ENCODE results near the gene GHR. TPM values are rescaled to one million over a fixed set of nuclear protein-coding genes. Genes with fewer than 3 reads are reported as not detected.

Gene GHR
- polyA plus RNA-seq, 1 experiment: 0.90 TPM

- Histone ChIP-seq H3K36me3 (ENCODE audit: control insufficient read depth, insufficient read depth, low read length) (no peaks in the 10 kb centered on the region), H3K27me3 (ENCODE audit: control insufficient read depth, insufficient read depth, low read length) (no peaks in the 10 kb centered on the region), H3K4me3 (ENCODE audit: low read depth, low read length) (no peak overlapping the region)
- POLR2A ChIA-PET: no interaction called here
- TF ChIP-seq CTCF (IDR thresholded peaks at IDR 0.05; ENCODE audit: insufficient read depth, low read depth, low read length): no peak
- CTCF ChIA-PET: no interaction called here
- DNase-seq (ENCODE audit: low read depth): no peak
Measured at GRCh38 chr5:42513246-42513645, 90.0 kb downstream of the GHR start.

- Histone ChIP-seq H3K36me3 (ENCODE audit: control insufficient read depth, insufficient read depth, low read length) (no peaks in the 10 kb centered on the region), H3K27me3 (ENCODE audit: control insufficient read depth, insufficient read depth, low read length) (no peaks in the 10 kb centered on the region), H3K4me3 (ENCODE audit: low read depth, low read length) (no peak overlapping the region)
- CTCF ChIA-PET: interaction anchor here (1.1 kb wide), 1 partner anchor 27 kb away, joined by 3 read pairs; no protein-coding TSS in a partner anchor
- DNase-seq (ENCODE audit: low read depth): no peak
- POLR2A ChIA-PET: no interaction called here
- TF ChIP-seq CTCF (IDR thresholded peaks at IDR 0.05; ENCODE audit: insufficient read depth, low read depth, low read length): no peak
Measured at GRCh38 chr5:42514754-42515153, 91.5 kb downstream of the GHR start.

GRCh38 chr5:42515504-42515903 lies 92.3 kb downstream of the GHR start:
- Histone ChIP-seq H3K36me3 (ENCODE audit: control insufficient read depth, insufficient read depth, low read length) (no peaks in the 10 kb centered on the region), H3K4me3 (ENCODE audit: low read depth, low read length) (no peak overlapping the region), H3K27me3 (ENCODE audit: control insufficient read depth, insufficient read depth, low read length) (no peaks in the 10 kb centered on the region)
- no peak for TF ChIP-seq CTCF (IDR thresholded peaks at IDR 0.05; ENCODE audit: insufficient read depth, low read depth, low read length)
- ChIA-PET CTCF (interaction anchor here (0.9 to 1.1 kb wide), 2 partner anchors 10 to 28 kb away, joined by 3 read pairs; no protein-coding TSS in a partner anchor), POLR2A (no interaction called here)
- DNase-seq (ENCODE audit: low read depth): no peak

- DNase-seq (ENCODE audit: low read depth): no peak
- no peak overlapping the region for H3K4me3 ChIP-seq (ENCODE audit: low read depth, low read length)
- POLR2A ChIA-PET: no interaction called here
- no peaks in the 10 kb centered on the region for H3K36me3 ChIP-seq (ENCODE audit: control insufficient read depth, insufficient read depth, low read length)
- H3K27me3 ChIP-seq (ENCODE audit: control insufficient read depth, insufficient read depth, low read length): no peaks in the 10 kb centered on the region
- TF ChIP-seq CTCF (IDR thresholded peaks at IDR 0.05; ENCODE audit: insufficient read depth, low read depth, low read length): no peak
- CTCF ChIA-PET: interaction anchor here (0.9 kb wide), 1 partner anchor 11 kb away, joined by 3 read pairs; no protein-coding TSS in a partner anchor
Measured at GRCh38 chr5:42516282-42517042, 93.2 kb downstream of the GHR start.

- POLR2A ChIA-PET: interaction anchor here (0.5 kb wide), 1 partner anchor 94 kb away, joined by 6 read pairs; no protein-coding TSS in a partner anchor
- no peaks in the 10 kb centered on the region for H3K36me3 ChIP-seq (ENCODE audit: control insufficient read depth, insufficient read depth, low read length)
- H3K4me3 ChIP-seq (ENCODE audit: low read depth, low read length): no peak overlapping the region
- no peaks in the 10 kb centered on the region for H3K27me3 ChIP-seq (ENCODE audit: control insufficient read depth, insufficient read depth, low read length)
- TF ChIP-seq CTCF (IDR thresholded peaks at IDR 0.05; ENCODE audit: insufficient read depth, low read depth, low read length): no peak
- no peak for DNase-seq (ENCODE audit: low read depth)
- CTCF ChIA-PET: interaction anchor here (0.9 kb wide), 1 partner anchor 93 kb away, joined by 3 read pairs; no protein-coding TSS in a partner anchor
Measured at GRCh38 chr5:42517164-42517563, 93.9 kb downstream of the GHR start.

Data from BJ (cell line).